ENCODE data around the gene TIMP2.

The TIMP2 gene

DNA sequence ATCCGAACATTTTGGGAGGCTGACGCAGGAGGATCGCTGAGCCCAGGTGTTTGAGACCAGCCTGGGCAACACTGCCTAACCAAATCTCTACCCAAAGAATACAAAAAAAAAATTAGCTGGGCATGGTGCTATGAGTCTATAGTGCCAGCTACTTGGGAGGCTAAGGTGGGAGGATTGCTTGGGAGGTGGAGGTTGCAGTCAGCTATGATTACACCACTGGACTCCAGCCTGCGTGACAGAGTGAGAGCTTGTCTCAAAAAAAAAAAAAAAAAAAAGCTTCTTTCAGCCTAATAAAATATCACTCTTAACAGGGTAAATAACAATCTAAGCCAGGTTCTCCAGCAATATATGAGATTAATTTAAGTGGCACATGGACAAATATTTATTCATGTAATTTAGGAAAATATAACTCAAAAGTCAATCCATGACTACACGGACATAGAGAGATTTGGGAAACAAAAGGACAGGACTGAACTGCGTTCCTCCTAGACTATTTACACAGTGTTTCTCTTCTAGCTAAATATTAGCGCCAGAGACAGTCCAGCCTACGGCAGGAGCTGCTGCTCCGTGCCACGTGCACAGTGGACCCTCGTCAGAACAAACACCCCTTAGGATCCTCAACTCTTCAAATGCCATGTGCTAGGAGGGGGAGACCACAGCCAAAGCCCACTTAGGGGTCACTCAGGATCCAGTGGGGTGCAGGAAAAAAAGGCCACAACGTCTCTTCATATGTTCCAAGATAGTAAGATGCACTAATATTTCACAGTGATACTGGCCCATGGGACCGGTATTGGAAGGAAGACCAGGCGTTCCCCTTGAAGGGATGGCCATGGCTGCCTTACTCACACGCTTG is 93.3 kb downstream of the TIMP2 start:
- DNase-seq = no peak

GRCh38 chr17:78829477-78829876 is 95.7 kb downstream of the TIMP2 start:
- DNase-seq = no peak

DNA sequence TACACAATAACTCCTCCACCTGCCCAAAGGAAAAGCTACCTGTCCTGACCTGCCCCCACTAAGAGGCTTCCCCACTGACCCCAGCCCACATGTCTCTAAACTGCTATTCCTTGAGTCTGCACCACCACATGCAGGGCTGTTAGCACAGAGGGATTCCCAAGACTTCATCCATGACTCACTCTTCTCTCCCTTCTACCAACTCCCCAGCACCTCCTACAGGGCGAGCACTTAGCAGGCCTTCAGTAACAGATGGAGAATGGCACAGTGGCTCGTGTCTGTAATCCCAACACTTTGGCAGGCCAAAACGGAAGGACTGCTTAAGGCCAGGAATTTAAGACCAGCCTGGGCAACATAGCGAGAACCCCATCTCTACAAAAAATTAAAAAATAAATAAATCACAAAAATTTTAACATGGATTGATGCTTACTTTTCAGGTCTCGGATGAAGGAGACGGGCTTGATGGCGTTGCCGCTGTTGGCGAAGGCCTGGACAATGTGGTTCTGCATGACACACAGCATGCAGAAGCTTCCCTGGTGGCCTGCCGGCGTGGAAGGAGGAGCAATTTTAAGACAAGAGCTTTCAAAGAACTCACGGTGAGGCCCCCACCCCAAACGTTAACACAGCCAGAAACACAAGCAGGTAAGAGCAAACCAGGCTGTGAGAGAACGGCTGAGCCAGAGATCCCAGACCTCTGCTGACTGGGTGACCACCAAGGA is 96.6 kb downstream of the TIMP2 start:
- no peak for DNase-seq

- DNase-seq = no peak
These were observed 98.2 kb downstream of the TIMP2 start for GRCh38 chr17:78826836-78827509.

- no peak for DNase-seq
These were observed 98.8 kb downstream of the TIMP2 start for GRCh38 chr17:78826421-78826820.

- no peak for DNase-seq
These were observed 99.5 kb downstream of the TIMP2 start for GRCh38 chr17:78825696-78826095.

GRCh38 chr17:78824240-78824639 is 100.9 kb downstream of the TIMP2 start:
- DNase-seq = no peak

DNA sequence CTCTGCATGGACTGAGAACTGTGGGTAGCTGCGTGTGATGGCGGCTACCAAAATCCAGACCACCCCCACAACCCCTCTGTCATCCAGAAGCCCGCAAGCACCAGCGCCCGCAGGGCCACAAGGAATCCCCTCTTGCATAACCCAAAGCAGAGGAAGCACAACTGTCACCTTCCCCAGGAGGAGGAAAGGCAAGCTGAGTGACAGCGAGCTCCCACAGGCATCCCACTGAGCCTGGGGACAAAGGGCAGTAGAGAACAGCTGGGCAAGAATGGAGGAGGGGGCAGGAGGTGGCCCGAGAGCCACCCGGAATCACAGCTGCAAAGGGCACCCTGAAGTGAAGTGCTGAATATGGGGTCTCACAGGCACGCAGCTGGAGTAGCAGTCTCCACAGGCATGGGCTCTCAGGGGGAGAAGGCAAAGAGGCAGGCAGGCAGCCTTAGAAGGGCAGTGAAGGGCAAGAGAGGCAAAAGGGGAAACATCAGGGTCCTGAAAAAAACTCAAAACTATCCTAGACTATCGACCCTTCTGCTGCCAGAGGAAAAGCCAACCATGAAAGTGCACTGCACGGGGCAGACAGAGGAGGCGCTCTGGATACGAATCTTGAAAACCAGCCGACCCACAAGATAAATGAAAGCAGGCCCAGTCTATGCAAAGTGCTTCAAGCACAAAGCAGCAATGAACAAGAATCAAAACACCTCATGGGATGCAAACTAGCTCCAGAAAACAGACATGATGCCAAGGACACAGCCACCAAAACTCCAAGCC is 101.7 kb downstream of the TIMP2 start:
- no peak for DNase-seq

- DNase-seq = no peak
These were observed 102.6 kb downstream of the TIMP2 start for GRCh38 chr17:78822552-78822951.

- no peak for DNase-seq
These were observed 103.2 kb downstream of the TIMP2 start for GRCh38 chr17:78821961-78822360.

DNA sequence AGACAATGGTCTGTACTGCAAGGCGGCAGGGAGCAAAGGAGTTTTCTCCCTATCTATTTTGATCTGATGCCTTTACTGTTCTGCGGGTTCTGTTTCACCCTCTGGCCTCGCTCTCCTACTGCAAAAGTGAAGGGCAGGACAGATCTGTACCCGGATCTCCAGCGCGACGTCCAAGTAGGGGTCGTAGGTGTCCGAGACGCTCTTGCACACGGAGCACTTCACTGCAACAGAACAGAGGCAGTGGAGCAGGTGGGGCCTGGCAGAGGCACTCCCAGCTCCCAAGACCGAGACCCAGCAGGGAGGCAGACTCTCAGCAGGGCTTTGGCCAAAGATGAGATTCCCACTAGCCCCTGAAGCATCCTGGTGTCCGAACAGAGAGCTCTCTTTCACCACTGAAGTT is 104.3 kb downstream of the TIMP2 start:
- DNase-seq = no peak

DNA sequence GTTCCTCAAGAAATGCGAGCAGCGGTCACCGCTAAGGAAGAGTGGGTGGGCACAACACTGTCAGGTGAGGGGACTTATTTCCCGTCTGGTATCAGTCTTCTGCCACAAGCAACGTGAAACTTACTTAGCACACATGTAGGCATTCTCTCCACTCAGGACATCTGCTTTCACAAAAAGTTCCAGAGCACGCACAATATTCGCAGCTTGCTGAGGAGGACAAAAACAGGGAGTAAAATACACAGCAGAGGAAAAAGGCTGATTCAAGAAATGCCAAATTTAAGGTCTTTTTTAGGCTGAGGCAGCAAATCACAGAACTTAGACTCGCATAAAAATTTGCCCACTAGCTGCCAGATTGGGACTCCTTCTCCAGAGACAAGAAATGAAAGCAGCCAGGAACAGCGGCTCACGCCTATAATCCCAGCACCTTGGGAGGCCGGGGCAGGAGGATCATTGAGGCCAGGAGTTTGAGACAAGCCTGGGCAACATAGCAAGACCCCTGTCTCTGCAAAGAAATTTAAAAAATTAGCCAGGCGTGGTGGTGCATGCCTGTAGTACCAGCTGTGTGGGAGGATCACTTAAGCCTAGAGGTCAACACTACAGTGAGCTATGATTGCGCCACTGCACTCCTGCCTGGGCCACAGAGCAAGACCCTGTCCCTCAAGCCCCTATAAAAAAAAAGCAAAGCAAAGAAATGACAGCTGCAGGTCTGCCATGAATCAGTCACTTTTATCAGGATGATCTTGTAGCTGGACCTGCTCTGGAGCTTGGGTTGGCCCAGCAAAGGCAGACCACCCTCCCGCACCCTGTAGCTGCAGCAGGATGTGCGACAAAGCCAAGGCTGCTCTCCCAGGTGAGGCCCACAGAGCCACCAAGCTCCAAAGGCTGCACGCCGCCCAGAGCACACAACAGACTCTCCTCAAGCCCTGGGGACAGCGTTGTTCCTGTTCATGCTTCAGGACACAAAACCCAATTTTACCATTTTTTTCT is 105.1 kb downstream of the TIMP2 start:
- no peak for DNase-seq

DNA sequence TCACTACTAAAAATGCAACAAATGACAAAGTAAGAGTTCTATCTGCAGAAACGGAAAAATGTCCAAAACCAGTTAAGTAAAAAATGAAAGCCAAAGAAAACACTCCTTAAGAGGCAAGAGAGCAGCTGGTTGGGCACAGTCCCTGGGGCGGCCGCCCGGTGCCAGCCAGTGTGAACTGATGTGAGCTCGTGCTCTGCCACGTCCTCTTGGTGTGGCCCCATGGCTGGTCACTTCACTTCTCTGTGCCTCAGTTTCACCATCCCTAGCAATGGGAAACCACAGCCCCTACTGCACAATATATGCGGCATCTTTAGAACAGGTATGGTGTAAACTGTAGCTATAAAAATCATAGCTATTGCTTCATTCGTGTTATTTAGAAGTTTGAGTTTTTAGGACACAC is 105.8 kb downstream of the TIMP2 start:
- DNase-seq = no peak

DNA sequence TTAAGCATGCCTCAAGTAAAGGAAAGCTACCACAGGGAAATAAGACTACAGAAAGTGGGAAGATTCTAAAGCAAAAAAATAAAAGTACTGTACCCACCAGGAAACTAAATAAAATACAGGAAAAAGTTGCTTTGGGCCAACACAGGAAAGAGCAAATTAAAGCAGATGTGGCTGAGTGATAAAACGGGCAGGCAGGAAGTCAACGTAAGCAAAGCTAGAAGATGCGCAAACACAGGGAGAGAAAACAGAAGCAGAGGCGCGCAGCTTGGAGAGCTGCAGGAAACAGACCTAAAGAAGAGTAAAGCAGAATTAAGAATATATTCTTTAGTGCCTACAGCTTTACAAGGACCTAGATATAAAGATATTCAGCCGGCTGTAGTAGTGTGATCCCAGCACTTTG is 106.3 kb downstream of the TIMP2 start:
- no peak for DNase-seq

- DNase-seq = no peak
These were observed 106.9 kb downstream of the TIMP2 start for GRCh38 chr17:78818152-78818846.

DNA sequence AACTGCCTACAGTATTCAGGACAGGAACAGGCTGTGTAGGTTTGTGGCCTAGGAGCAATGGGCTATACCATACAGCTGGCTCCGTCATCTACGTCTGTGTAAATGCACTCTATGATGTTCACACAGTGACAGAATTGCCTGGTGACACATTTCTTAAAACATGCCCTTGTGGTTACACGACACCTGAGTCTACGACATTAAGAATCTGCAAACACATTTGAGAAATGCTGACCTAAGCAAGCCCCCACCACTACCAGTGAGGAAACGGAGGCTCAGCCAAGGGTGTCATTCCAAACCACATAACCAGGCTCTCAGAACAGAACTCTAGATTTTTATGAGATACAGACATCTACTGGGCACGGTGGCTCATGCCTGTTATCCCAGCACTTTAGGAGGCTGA is 108.1 kb downstream of the TIMP2 start:
- no peak for DNase-seq

GRCh38 chr17:78815696-78816095 is 109.5 kb downstream of the TIMP2 start:
- DNase-seq = no peak

DNA sequence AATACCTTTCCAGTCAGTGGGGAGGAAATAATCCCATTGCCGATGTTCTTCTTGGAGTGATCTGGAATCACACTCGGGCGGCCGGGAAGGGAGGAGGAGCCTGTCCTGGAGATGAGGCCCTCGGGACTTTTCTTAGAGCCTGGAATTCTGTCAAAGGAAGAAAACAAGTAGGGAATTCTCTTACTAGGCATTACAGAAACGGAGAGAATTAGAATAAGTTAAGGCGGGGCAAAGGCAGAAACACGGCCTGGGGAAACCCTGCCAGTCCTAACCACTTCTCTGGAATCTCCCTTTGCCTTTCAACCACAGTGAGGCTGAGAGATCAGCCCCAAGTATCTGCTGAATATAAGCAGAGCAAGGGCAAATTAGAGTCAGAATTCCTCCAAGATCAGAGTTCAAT is 112.3 kb downstream of the TIMP2 start:
- no peak for DNase-seq

DNA sequence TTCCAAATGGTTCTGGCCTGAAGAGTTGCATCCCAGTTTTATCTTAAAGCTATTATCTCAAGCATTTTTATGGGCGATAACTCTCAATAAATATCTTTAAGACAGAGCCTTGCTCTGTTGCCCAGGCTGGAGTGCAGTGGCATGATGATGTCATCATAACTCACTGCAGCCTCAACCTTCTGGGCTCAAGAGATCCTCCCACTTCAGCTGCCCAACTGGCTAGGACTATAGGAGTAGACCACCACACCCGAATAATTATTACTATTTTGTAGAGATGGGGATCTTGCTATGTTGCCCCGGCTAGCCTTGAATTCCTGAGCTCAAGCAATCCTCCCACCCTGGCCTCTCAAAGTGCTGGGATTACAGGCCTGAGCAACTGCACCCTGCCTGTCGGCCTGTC is 117.0 kb downstream of the TIMP2 start:
- DNase-seq = no peak

DNA sequence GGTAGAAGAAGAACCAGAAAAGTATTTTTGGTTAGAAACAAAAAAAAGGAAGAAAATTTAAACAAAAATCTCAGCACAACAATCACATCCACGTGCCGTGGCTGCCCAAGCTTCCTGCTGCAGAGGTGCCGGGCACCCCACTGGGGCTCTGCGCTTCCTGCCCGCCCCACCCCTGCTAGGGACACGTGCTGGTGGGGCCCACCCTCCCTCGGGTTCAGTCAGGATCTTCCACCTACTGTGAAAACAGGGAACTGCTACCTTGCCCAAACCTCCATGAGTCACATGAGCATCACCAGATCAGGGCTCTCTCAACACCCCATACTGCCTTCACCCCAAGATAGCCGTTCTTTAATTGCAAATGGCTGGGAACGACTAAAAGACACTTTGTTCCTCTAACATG is 118.7 kb downstream of the TIMP2 start:
- no peak for DNase-seq

DNA sequence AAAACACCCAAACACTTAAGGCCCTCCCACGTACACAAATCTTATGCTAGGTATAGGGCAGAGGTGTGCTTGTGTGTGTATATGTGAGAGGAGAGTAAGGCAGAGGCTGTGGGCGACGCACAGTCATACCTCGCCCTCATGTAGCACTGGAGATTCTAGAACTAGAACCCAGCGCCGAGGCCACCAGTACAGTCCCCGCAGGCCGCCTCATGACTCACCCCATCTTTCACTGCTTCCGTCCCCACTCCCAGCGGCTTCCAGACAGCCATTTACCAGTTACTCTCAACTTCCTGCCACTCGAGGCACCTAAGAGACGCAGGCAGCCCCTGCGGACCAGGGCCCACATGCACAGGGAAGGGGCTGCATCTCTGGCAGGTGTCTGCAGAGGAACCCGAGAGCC is 119.9 kb downstream of the TIMP2 start:
- DNase-seq = no peak

Measured in cortex of kidney (tissue), 1 donor.